H1 (cell line): ENCODE data around the gene MECR.

Experiments used
- TEAD4 ChIP-seq: IDR thresholded peaks from 2 replicates; pipeline ENCODE4 v1.6.1; 2012; ENCODE audit warnings: low read depth, low read length, inconsistent platforms, mixed read lengths
- TF ChIP-seq, protein P1 (sequence below), 3 experiments: IDR thresholded peaks; 1 replicate in 2 of 3; 2 replicates in 1 of 3; pipeline versions ENCODE4 v1.5.1 to v1.6.1; 2011; ENCODE audit warnings: low read length in 3 of 3, mild to moderate bottlenecking in 3 of 3, inconsistent platforms in 2 of 3, low read depth in 1 of 3, moderate library complexity in 1 of 3; ENCODE audit not compliant: insufficient read depth in 1 of 3; ENCODE audit errors: control extremely low read depth in 1 of 3
- TF ChIP-seq, protein P2 (sequence below): fragments of 300-600 bp; sonication (generic); IDR thresholded peaks from 2 replicates; pipeline ENCODE4 v1.7.1; 2012; ENCODE audit warnings: low read length, moderate library complexity, mild to moderate bottlenecking, inconsistent platforms; ENCODE audit not compliant: insufficient replicate concordance

DNA sequence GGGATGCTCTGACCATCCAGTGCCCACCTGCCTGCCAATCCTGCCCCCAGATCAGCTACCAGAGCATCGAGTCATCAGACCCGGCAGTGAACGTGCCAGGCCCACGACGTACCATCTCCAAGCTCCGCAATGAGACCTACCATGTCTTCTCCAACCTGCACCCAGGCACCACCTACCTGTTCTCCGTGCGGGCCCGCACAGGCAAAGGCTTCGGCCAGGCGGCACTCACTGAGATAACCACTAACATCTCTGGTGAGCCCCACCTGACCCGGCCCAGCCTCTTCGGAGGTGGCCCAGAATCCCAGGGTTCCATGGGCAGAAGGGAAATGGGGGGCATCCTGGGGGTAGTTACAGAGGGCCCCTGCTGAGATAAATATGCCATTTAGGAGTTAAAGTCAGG, 48.7 kb upstream of the MECR start:
- TF ChIP-seq, protein P1, sequence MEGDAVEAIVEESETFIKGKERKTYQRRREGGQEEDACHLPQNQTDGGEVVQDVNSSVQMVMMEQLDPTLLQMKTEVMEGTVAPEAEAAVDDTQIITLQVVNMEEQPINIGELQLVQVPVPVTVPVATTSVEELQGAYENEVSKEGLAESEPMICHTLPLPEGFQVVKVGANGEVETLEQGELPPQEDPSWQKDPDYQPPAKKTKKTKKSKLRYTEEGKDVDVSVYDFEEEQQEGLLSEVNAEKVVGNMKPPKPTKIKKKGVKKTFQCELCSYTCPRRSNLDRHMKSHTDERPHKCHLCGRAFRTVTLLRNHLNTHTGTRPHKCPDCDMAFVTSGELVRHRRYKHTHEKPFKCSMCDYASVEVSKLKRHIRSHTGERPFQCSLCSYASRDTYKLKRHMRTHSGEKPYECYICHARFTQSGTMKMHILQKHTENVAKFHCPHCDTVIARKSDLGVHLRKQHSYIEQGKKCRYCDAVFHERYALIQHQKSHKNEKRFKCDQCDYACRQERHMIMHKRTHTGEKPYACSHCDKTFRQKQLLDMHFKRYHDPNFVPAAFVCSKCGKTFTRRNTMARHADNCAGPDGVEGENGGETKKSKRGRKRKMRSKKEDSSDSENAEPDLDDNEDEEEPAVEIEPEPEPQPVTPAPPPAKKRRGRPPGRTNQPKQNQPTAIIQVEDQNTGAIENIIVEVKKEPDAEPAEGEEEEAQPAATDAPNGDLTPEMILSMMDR (IDR thresholded peaks at IDR 0.05; ENCODE audit: control extremely low read depth in 1 of 3, insufficient read depth in 1 of 3, low read depth in 1 of 3, low read length in 3 of 3) = no peak
- TF ChIP-seq TEAD4 = no peak
- TF ChIP-seq, protein P2, sequence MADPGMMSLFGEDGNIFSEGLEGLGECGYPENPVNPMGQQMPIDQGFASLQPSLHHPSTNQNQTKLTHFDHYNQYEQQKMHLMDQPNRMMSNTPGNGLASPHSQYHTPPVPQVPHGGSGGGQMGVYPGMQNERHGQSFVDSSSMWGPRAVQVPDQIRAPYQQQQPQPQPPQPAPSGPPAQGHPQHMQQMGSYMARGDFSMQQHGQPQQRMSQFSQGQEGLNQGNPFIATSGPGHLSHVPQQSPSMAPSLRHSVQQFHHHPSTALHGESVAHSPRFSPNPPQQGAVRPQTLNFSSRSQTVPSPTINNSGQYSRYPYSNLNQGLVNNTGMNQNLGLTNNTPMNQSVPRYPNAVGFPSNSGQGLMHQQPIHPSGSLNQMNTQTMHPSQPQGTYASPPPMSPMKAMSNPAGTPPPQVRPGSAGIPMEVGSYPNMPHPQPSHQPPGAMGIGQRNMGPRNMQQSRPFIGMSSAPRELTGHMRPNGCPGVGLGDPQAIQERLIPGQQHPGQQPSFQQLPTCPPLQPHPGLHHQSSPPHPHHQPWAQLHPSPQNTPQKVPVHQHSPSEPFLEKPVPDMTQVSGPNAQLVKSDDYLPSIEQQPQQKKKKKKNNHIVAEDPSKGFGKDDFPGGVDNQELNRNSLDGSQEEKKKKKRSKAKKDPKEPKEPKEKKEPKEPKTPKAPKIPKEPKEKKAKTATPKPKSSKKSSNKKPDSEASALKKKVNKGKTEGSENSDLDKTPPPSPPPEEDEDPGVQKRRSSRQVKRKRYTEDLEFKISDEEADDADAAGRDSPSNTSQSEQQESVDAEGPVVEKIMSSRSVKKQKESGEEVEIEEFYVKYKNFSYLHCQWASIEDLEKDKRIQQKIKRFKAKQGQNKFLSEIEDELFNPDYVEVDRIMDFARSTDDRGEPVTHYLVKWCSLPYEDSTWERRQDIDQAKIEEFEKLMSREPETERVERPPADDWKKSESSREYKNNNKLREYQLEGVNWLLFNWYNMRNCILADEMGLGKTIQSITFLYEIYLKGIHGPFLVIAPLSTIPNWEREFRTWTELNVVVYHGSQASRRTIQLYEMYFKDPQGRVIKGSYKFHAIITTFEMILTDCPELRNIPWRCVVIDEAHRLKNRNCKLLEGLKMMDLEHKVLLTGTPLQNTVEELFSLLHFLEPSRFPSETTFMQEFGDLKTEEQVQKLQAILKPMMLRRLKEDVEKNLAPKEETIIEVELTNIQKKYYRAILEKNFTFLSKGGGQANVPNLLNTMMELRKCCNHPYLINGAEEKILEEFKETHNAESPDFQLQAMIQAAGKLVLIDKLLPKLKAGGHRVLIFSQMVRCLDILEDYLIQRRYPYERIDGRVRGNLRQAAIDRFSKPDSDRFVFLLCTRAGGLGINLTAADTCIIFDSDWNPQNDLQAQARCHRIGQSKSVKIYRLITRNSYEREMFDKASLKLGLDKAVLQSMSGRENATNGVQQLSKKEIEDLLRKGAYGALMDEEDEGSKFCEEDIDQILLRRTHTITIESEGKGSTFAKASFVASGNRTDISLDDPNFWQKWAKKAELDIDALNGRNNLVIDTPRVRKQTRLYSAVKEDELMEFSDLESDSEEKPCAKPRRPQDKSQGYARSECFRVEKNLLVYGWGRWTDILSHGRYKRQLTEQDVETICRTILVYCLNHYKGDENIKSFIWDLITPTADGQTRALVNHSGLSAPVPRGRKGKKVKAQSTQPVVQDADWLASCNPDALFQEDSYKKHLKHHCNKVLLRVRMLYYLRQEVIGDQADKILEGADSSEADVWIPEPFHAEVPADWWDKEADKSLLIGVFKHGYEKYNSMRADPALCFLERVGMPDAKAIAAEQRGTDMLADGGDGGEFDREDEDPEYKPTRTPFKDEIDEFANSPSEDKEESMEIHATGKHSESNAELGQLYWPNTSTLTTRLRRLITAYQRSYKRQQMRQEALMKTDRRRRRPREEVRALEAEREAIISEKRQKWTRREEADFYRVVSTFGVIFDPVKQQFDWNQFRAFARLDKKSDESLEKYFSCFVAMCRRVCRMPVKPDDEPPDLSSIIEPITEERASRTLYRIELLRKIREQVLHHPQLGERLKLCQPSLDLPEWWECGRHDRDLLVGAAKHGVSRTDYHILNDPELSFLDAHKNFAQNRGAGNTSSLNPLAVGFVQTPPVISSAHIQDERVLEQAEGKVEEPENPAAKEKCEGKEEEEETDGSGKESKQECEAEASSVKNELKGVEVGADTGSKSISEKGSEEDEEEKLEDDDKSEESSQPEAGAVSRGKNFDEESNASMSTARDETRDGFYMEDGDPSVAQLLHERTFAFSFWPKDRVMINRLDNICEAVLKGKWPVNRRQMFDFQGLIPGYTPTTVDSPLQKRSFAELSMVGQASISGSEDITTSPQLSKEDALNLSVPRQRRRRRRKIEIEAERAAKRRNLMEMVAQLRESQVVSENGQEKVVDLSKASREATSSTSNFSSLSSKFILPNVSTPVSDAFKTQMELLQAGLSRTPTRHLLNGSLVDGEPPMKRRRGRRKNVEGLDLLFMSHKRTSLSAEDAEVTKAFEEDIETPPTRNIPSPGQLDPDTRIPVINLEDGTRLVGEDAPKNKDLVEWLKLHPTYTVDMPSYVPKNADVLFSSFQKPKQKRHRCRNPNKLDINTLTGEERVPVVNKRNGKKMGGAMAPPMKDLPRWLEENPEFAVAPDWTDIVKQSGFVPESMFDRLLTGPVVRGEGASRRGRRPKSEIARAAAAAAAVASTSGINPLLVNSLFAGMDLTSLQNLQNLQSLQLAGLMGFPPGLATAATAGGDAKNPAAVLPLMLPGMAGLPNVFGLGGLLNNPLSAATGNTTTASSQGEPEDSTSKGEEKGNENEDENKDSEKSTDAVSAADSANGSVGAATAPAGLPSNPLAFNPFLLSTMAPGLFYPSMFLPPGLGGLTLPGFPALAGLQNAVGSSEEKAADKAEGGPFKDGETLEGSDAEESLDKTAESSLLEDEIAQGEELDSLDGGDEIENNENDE = no peak
